Endometrial microvascular endothelial cells (primary cell): Measurements from ENCODE around the gene HERC2. TPM values are rescaled to one million over a fixed set of nuclear protein-coding genes. Genes with fewer than 3 reads are reported as not detected.

ENCODE experiments used
- total RNA-seq: library from RNA; depleted of rRNA; stranded (reverse); fragments of >200 nt; gene quantifications from one replicate; pipeline ENCODE4 v1.2.3, GENCODE V29; 2015; ENCODE audit errors: inconsistent ontology term

Gene HERC2
- total RNA-seq, 1 donor from 2014 or later: 83.4 TPM

Other genes starting within 250 kb of the HERC2 start
- gene OCA2, start 222.9 kb downstream of the HERC2 start, total RNA-seq: not detected
- not detected for gene GOLGA6L24, start 35.9 kb upstream of the HERC2 start, total RNA-seq
- gene GOLGA8F, start 56.5 kb upstream of the HERC2 start, total RNA-seq: not detected
- gene GOLGA8G, start 210.8 kb upstream of the HERC2 start, total RNA-seq: not detected
- gene GOLGA6L25, start 231.4 kb upstream of the HERC2 start, total RNA-seq: not detected